Epidermal melanocyte (primary cell): ENCODE results near the gene RARA.

Experiments used
- DNase-seq: peaks from one replicate; pipeline ENCODE4 v3.0.0; 2011; ENCODE audit warnings: low spot score; ENCODE audit not compliant: insufficient read length

RARA gene

GRCh38 chr17:40345161-40345993 lies 36.4 kb downstream of the RARA start:
- DNase-seq = no peak

GRCh38 chr17:40345994-40346764 lies 37.2 kb downstream of the RARA start:
- peak; percentile 75 for DNase-seq

GRCh38 chr17:40346765-40347158 lies 37.8 kb downstream of the RARA start:
- DNase-seq = no peak

- no peak for DNase-seq
These were observed 38.5 kb downstream of the RARA start for GRCh38 chr17:40347319-40348135.

GRCh38 chr17:40348136-40348504 lies 39.1 kb downstream of the RARA start:
- no peak for DNase-seq

- DNase-seq = no peak
These were observed 39.8 kb downstream of the RARA start for GRCh38 chr17:40348562-40349476.

GRCh38 chr17:40349477-40349894 lies 40.5 kb downstream of the RARA start:
- no peak for DNase-seq

GRCh38 chr17:40349895-40350688 lies 41.1 kb downstream of the RARA start:
- no peak for DNase-seq

GRCh38 chr17:40350689-40351358 lies 41.8 kb downstream of the RARA start:
- DNase-seq = no peak

GRCh38 chr17:40351359-40352236 lies 42.6 kb downstream of the RARA start:
- DNase-seq = no peak

GRCh38 chr17:40352237-40352778 lies 43.3 kb downstream of the RARA start:
- no peak for DNase-seq

GRCh38 chr17:40352779-40353394 lies 43.9 kb downstream of the RARA start:
- DNase-seq = peak; percentile 13

- peak; percentile 8 for DNase-seq
These were observed 45.5 kb downstream of the RARA start for GRCh38 chr17:40354221-40355122.

GRCh38 chr17:40355123-40355803 lies 46.3 kb downstream of the RARA start:
- peak; percentile 93 for DNase-seq

- DNase-seq = peak; percentile 11
These were observed 47.1 kb downstream of the RARA start for GRCh38 chr17:40355804-40356758.
